Measurements from ENCODE around the gene RNF208.
"Not testable (repeated sequence)": the region's sequence is repeated elsewhere in the genome, so short reads cannot be mapped to it uniquely, and the experiment has no call there.

RNF208 gene

DNA sequence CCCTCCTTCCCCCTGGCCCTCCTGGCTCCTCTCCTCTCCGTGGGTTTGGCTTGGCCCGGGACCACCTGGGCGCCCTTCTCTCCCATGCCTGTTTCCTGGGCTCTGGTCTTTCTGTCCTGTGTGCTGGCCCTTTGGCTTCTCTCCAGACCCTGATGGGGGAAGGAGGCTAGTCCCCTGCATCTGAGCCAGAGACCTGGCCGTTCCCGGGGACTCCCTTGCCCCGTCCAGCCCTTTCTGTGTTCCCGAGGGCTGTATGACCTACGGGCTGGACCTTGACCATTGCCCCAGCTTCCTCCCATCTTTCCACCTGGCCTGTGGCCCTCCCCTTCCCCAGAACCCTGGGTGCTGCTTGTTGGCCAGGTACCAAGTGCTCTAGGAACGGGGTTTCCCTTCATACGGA lies 41.5 kb upstream of the RNF208 start:
- TF ChIP-seq POLR2A (IDR thresholded peaks at IDR 0.05; ENCODE audit: low read depth, low read length), result no peak
- no peak for TF ChIP-seq POLR2AphosphoS5 (IDR thresholded peaks at IDR 0.05; ENCODE audit: low read depth, low read length)
- TF ChIP-seq TAF1 (IDR thresholded peaks at IDR 0.05; ENCODE audit: borderline replicate concordance, low read depth, low read length), result no peak
- FAIRE-seq (no peak), DNase-seq (ENCODE audit: insufficient read length) (no peak)

DNA sequence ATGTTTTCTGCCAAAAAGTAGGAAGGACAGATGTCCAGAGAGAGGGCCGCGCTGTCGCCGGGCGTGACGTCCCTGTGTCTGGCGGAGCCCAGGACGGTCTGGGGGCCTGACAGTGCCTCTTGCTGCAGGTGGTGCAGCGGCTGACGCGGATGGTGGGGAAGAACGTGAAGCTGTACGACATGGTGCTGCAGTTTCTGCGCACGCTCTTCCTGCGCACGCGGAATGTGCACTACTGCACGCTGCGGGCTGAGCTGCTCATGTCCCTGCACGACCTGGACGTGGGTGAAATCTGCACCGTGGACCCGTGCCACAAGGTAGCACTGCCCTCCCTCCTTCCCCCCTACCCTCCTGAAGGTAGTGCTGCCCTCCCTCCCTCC lies 40.9 kb upstream of the RNF208 start:
- no peak; the same call in 1 of the 2 replicates for TF ChIP-seq POLR2A (IDR thresholded peaks at IDR 0.05; ENCODE audit: low read depth, low read length)
- no peak for TF ChIP-seq POLR2AphosphoS5 (IDR thresholded peaks at IDR 0.05; ENCODE audit: low read depth, low read length)
- no peak for TF ChIP-seq TAF1 (IDR thresholded peaks at IDR 0.05; ENCODE audit: borderline replicate concordance, low read depth, low read length)
- DNase-seq (ENCODE audit: insufficient read length), result no peak
- no peak for FAIRE-seq

DNA sequence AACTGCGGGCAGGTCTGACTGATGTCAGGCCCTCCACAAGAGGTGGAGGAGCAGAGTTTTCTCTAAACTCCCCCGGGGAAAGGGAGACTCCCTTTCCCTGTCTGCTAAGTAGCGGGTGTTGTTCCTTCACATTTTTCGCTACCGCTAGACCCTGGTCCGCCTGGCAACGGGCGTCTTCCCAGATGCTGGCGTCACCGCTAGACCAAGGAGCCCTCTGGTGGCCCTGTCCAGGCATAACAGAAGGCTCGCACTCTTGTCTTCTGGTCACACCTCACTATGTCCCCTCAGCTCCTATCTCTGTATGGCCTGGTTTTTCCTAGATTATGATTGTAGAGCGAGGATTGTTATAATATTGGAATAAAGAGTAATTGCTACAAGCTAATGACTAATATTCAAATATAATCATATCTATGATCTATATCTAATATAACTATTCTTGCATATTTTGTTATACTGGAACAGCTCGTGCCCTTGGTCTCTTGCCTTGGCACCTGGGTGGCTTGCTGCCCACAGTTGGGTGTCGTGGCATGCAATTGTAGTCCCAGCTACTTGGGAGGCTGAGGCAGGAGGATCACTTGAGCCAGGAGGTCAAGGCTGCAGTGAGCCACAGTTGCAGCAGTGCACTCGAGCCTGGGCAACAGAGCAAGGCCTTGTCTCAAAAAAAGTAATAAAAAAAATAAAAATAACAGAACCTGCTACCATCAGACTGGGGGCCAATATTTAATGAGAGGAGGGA lies 40.3 kb upstream of the RNF208 start:
- not testable (repeated sequence) for DNase-seq (ENCODE audit: insufficient read length); FAIRE-seq

DNA sequence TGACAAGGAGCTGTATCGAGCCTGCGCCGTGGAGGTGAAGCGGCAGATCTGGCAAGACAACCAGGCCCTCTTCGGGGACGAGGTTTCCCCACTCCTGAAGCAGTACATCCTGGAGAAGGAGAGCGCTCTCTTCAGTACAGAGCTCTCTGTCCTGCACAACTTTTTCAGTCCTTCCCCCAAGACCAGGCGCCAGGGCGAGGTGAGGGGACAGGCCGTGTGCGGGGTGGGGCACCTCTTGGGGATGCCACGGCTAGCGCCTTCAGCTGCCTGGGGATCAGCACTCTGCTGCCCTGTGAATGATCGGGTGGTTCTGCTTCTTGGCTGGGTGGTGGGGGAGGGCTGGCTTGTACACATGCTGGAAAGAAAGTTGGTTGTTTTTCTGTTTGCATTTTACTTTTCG lies 34.8 kb upstream of the RNF208 start:
- no peak for FAIRE-seq
- no peak for DNase-seq (ENCODE audit: insufficient read length)
- no peak for TF ChIP-seq POLR2AphosphoS5 (IDR thresholded peaks at IDR 0.05; ENCODE audit: low read depth, low read length)
- no peak for TF ChIP-seq POLR2A (IDR thresholded peaks at IDR 0.05; ENCODE audit: low read depth, low read length)
- TF ChIP-seq TAF1 (IDR thresholded peaks at IDR 0.05; ENCODE audit: borderline replicate concordance, low read depth, low read length), result no peak

DNA sequence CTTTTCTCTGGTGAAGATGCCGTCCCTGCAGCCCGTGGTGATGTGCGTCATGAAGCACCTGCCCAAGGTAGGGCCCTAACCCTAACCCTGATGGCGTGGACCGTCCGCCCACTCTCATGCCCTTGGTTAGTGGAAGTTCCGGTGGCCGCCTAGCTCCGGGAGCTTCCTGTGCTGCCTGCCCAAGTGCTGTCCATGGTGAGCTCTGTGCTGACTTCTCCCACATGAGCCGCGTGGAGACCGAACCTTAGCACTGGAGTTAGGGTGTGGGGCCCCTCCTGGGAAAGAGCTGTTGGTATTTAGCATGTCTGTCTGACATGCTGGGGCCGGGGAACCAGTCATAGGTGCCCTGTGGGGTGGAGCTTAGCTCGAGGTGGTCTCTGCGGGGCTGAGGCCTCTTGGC lies 34.3 kb upstream of the RNF208 start:
- DNase-seq (ENCODE audit: insufficient read length), result no peak
- TF ChIP-seq POLR2AphosphoS5 (IDR thresholded peaks at IDR 0.05; ENCODE audit: low read depth, low read length) (no peak), TAF1 (IDR thresholded peaks at IDR 0.05; ENCODE audit: borderline replicate concordance, low read depth, low read length) (no peak), POLR2A (IDR thresholded peaks at IDR 0.05; ENCODE audit: low read depth, low read length) (no peak)
- no peak for FAIRE-seq

DNA sequence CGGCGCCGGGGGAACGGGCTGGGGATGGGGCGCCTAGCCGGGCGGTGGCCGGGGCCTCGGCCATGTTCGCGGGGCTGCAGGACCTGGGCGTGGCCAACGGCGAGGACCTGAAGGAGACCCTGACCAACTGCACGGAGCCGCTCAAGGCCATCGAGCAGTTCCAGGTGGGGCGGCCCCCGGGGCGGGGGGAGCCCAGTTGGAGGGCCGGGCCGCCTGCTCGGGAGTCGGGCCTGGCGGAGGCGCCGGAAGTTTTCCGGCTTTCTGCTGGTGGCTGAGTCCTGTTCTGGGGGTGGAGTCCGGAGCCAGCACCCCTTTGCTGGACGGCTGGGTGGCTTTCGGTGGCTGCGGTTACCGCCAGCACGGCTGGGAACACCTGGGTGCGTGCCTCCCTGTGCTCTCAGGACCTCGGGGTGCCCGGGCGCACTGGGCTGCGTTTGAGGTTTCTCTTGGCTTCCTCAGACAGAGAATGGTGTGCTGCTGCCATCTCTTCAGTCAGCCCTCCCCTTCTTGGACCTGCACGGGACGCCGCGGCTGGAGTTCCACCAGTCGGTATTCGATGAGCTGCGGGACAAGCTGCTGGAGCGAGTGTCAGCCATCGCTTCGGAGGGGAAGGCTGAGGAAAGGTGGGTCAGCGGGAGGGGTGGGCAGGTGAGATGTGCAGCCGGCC lies 33.5 kb upstream of the RNF208 start:
- DNase-seq (ENCODE audit: insufficient read length), result no peak
- no peak for FAIRE-seq
- no peak; the same call in 1 of the 2 replicates for TF ChIP-seq POLR2A (IDR thresholded peaks at IDR 0.05; ENCODE audit: low read depth, low read length)
- no peak for TF ChIP-seq POLR2AphosphoS5 (IDR thresholded peaks at IDR 0.05; ENCODE audit: low read depth, low read length)
- no peak for TF ChIP-seq TAF1 (IDR thresholded peaks at IDR 0.05; ENCODE audit: borderline replicate concordance, low read depth, low read length)

DNA sequence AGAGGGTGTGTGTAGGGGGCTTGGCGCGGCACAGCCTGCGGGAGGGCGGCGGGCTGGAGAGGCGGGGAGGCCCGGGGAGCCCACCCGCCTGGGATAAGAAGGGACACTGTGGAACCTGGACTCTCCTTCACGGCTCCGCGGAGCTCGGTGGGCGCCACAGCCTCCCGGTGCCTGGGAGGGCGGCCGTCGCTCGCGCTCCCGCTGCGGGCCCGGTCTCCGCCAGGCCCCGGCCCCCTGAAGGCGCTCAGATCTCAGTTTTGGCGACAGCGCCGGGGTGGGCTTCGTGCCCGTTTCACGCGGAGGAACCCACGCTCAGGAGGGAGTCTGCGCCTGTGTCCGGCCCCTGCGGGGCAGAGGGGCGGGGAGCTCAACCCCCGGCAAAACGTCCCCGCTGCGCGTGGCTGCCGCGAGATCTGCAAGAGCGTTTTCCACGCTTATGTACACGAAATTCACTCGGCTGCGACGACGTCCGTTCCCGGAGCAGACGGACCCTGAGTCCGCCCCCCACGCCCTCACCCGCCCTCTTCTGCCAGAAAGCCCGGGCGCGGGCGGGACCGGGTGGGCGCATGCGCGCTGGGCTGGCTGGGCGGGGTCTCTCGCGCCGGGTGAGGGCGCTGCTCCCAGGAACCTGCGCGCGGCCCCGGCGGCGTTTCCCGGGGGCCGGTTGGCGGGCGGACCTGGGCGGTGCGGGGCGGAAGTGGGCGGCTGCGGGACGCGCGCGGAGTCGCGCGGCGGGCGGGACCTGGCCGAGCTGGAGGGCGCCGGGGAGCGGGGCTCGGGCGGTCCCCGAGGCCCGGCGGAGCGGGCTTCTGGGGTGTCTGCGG lies 32.8 kb upstream of the RNF208 start, which contains the start of gene NELFB:
NELFB (plus strand) TSS at position 704 of the 824 bp plus-strand sequence.
- peak; percentile 100 for FAIRE-seq
- TF ChIP-seq POLR2A (IDR thresholded peaks at IDR 0.05; ENCODE audit: low read depth, low read length), result peak; percentile 68
- no peak for TF ChIP-seq POLR2AphosphoS5 (IDR thresholded peaks at IDR 0.05; ENCODE audit: low read depth, low read length)
- no peak for TF ChIP-seq TAF1 (IDR thresholded peaks at IDR 0.05; ENCODE audit: borderline replicate concordance, low read depth, low read length)
- peak; percentile 100 for DNase-seq (ENCODE audit: insufficient read length)

DNA sequence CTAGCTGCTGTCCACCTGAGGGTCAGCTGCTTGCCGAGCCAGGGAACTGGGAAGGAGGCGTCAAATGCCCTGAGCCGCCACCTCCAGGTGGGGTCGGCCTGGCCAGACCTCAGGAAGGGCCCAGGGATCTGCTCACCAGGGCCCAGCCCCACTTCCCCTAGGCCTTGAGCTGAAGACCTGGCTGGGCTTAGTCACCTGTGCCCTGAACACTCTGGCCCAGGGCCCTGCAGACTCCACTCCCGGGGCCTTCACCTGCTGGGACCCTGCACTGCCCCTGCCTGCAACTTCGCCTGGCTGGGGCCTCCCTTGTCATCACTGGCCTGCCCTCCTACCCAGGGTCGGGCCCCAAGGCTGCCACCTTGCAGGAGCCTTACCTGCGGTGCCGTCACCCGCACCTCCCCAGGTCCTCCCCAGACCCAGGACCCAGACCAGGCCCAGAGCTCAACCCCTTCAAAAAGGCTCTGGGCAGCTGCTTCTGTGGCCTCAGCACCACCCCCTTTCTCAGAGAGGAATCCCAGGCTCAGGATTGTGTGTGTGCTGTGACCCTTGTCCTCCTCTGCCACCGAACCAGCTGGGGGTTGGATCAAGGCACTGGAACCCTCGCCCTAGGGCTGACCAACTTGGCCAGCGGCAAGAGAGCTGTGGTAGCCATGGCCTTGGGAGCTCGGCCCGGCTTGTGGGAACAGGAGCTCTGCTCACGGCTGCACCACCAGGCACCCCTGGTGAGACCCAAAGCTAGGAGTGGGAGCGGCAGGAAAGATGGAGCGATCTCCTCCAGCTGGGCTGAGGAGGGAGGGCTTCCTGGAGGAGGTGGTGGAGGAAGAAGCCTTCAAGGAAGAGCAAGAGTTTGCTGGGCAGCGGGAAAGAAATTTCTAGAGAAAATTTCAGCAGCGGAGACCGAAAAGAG lies 31.9 kb upstream of the RNF208 start:
- DNase-seq (ENCODE audit: insufficient read length) (no peak), FAIRE-seq (no peak)
- TF ChIP-seq POLR2AphosphoS5 (IDR thresholded peaks at IDR 0.05; ENCODE audit: low read depth, low read length) (no peak), POLR2A (IDR thresholded peaks at IDR 0.05; ENCODE audit: low read depth, low read length) (no peak), TAF1 (IDR thresholded peaks at IDR 0.05; ENCODE audit: borderline replicate concordance, low read depth, low read length) (no peak)

DNA sequence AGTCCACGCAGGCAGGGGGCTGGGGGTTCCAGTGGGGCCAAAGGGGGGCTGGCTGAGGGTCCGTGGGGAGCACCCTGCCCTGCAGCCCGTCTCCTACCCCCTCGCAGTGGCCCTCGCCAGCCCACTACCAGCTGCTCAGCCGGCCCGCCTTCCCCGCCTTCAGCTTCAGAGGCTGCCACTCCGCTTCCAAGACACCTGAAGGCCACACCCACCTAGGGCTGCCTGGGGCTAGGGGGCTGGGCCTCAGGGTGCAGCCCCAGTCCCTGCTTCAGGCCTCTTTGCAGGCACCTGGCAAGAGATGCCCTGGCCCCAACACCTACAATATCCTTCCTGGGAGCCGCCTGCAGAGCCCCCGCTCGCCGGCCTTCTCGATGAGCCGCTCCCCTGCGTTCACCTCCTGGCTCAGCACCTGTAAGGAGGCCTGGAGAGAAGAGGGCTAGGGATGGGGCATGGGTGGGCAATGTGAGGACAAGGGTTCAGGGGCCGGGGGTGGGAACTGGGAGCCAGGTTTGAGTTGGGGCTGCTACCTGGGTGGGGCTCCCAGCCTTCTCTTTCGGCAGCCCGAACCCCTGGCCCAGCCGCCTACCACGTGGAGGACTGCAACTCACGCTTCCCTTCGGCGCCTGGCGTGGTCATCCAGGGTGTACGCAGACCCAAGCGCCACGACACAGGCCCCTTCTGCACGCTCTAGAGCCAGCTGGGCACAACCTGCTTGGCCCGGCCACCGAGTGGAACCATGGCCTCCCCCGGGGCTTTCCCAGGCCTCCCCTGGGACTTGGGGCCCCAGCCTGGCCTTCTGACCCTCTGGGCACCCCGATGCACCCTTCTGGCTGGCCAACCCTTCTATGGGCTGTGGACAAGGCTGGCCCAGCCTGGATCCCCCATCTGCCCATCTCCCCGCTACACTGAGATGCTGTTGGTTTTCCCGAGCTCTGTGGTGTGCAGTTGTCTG lies 30.8 kb upstream of the RNF208 start:
- FAIRE-seq (no peak), DNase-seq (ENCODE audit: insufficient read length) (no peak)
- TF ChIP-seq POLR2A (IDR thresholded peaks at IDR 0.05; ENCODE audit: low read depth, low read length) (no peak), TAF1 (IDR thresholded peaks at IDR 0.05; ENCODE audit: borderline replicate concordance, low read depth, low read length) (no peak), POLR2AphosphoS5 (IDR thresholded peaks at IDR 0.05; ENCODE audit: low read depth, low read length) (no peak)
